ENCODE results near the gene DIPK1A.
"Not testable (repeated sequence)": the region's sequence is repeated elsewhere in the genome, so short reads cannot be mapped to it uniquely, and the experiment has no call there.

The DIPK1A gene

GRCh38 chr1:92901126-92901525 lies 60.1 kb downstream of the DIPK1A start:
- Histone ChIP-seq H3F3A (ENCODE audit: insufficient read depth, low read length) (no peaks in the 10 kb centered on the region; the same call in 1 of the 2 replicates), H3K4me2 (ENCODE audit: low read length) (no peak overlapping the region), H3K79me2 (ENCODE audit: insufficient read depth, low read length) (peaks cover 5% of the 10 kb centered on the region; the same call in 1 of the 2 replicates), H3K9me2 (ENCODE audit: low read depth, low read length) (no peaks in the 10 kb centered on the region), H4K20me1 (ENCODE audit: insufficient read depth, low read length) (no peaks in the 10 kb centered on the region), H3K27ac (ENCODE audit: low read depth, low read length, poor library complexity, severe bottlenecking) (no peak overlapping the region), H2AFZ (ENCODE audit: low read length) (no peak overlapping the region), H3K9ac (ENCODE audit: low read length) (no peak overlapping the region), H3K4me3 (ENCODE audit: low read depth, low read length, poor library complexity, severe bottlenecking) (no peak overlapping the region), H3K9me3 (ENCODE audit: low read length) (peaks cover 21% of the 10 kb centered on the region; the same call in 1 of the 2 replicates), H3K36me3 (ENCODE audit: insufficient read depth, low read length) (peaks cover 41% of the 10 kb centered on the region), H3K4me1 (ENCODE audit: insufficient read depth, low read length, severe bottlenecking) (no peaks in the 10 kb centered on the region), H3K27me3 (ENCODE audit: insufficient read depth, low read length) (no peaks in the 10 kb centered on the region)
- no peak for TF ChIP-seq EZH2 (IDR thresholded peaks at IDR 0.05; ENCODE audit: borderline replicate concordance, low read length)
- no peak for TF ChIP-seq CTCF (IDR thresholded peaks at IDR 0.05; ENCODE audit: low read length)

- no peaks in the 10 kb centered on the region for H4K20me1 ChIP-seq (ENCODE audit: insufficient read depth, low read length)
- no peak for TF ChIP-seq EZH2 (IDR thresholded peaks at IDR 0.05; ENCODE audit: borderline replicate concordance, low read length)
- TF ChIP-seq CTCF (IDR thresholded peaks at IDR 0.05; ENCODE audit: low read length) = no peak
- peaks cover 2% of the 10 kb centered on the region; the same call in 1 of the 2 replicates for H3K79me2 ChIP-seq (ENCODE audit: insufficient read depth, low read length)
- no peaks in the 10 kb centered on the region; the same call in 1 of the 2 replicates for H3F3A ChIP-seq (ENCODE audit: insufficient read depth, low read length)
- no peak overlapping the region for H3K9ac ChIP-seq (ENCODE audit: low read length)
- H3K27ac ChIP-seq (ENCODE audit: low read depth, low read length, poor library complexity, severe bottlenecking) = no peak overlapping the region
- H3K9me2 ChIP-seq (ENCODE audit: low read depth, low read length) = no peaks in the 10 kb centered on the region
- H3K9me3 ChIP-seq (ENCODE audit: low read length) = peaks cover 16% of the 10 kb centered on the region; the same call in 1 of the 2 replicates
- peaks cover 35% of the 10 kb centered on the region for H3K36me3 ChIP-seq (ENCODE audit: insufficient read depth, low read length)
- H2AFZ ChIP-seq (ENCODE audit: low read length) = no peak overlapping the region
- no peak overlapping the region for H3K4me2 ChIP-seq (ENCODE audit: low read length)
- no peaks in the 10 kb centered on the region for H3K27me3 ChIP-seq (ENCODE audit: insufficient read depth, low read length)
- H3K4me3 ChIP-seq (ENCODE audit: low read depth, low read length, poor library complexity, severe bottlenecking) = no peak overlapping the region
- H3K4me1 ChIP-seq (ENCODE audit: insufficient read depth, low read length, severe bottlenecking) = no peaks in the 10 kb centered on the region
Measured at GRCh38 chr1:92900539-92900938, 60.7 kb downstream of the DIPK1A start.

- no peak for TF ChIP-seq EZH2 (IDR thresholded peaks at IDR 0.05; ENCODE audit: borderline replicate concordance, low read length)
- no peak for TF ChIP-seq CTCF (IDR thresholded peaks at IDR 0.05; ENCODE audit: low read length)
- H3K27ac ChIP-seq (ENCODE audit: low read depth, low read length, poor library complexity, severe bottlenecking) = no peak overlapping the region
- peaks cover 16% of the 10 kb centered on the region; the same call in 1 of the 2 replicates for H3K9me3 ChIP-seq (ENCODE audit: low read length)
- peaks cover 29% of the 10 kb centered on the region for H3K36me3 ChIP-seq (ENCODE audit: insufficient read depth, low read length)
- H3K27me3 ChIP-seq (ENCODE audit: insufficient read depth, low read length) = no peaks in the 10 kb centered on the region
- H3K9me2 ChIP-seq (ENCODE audit: low read depth, low read length) = no peaks in the 10 kb centered on the region
- no peak overlapping the region for H2AFZ ChIP-seq (ENCODE audit: low read length)
- H3K4me2 ChIP-seq (ENCODE audit: low read length) = no peak overlapping the region
- no peaks in the 10 kb centered on the region for H3K79me2 ChIP-seq (ENCODE audit: insufficient read depth, low read length)
- H3K4me3 ChIP-seq (ENCODE audit: low read depth, low read length, poor library complexity, severe bottlenecking) = no peak overlapping the region
- H4K20me1 ChIP-seq (ENCODE audit: insufficient read depth, low read length) = no peaks in the 10 kb centered on the region
- H3K4me1 ChIP-seq (ENCODE audit: insufficient read depth, low read length, severe bottlenecking) = no peaks in the 10 kb centered on the region
- H3F3A ChIP-seq (ENCODE audit: insufficient read depth, low read length) = no peaks in the 10 kb centered on the region; the same call in 1 of the 2 replicates
- no peak overlapping the region for H3K9ac ChIP-seq (ENCODE audit: low read length)
Measured at GRCh38 chr1:92899780-92900179, 61.5 kb downstream of the DIPK1A start.

- H3K36me3 ChIP-seq (ENCODE audit: insufficient read depth, low read length) = peaks cover 28% of the 10 kb centered on the region
- not testable (repeated sequence) for H3K27ac ChIP-seq (ENCODE audit: low read depth, low read length, poor library complexity, severe bottlenecking); H3K27me3 ChIP-seq (ENCODE audit: insufficient read depth, low read length); H3K79me2 ChIP-seq (ENCODE audit: insufficient read depth, low read length); H3F3A ChIP-seq (ENCODE audit: insufficient read depth, low read length); H3K4me2 ChIP-seq (ENCODE audit: low read length); H3K9ac ChIP-seq (ENCODE audit: low read length); H3K9me2 ChIP-seq (ENCODE audit: low read depth, low read length); H2AFZ ChIP-seq (ENCODE audit: low read length); H3K4me3 ChIP-seq (ENCODE audit: low read depth, low read length, poor library complexity, severe bottlenecking); H4K20me1 ChIP-seq (ENCODE audit: insufficient read depth, low read length); H3K4me1 ChIP-seq (ENCODE audit: insufficient read depth, low read length, severe bottlenecking)
- H3K9me3 ChIP-seq (ENCODE audit: low read length) = peaks cover 16% of the 10 kb centered on the region; the same call in 1 of the 2 replicates
Measured at GRCh38 chr1:92898053-92898452, 63.2 kb downstream of the DIPK1A start.
